D721Med (cell line): ENCODE data around the gene MYO9A.

Experiments used
- DNase-seq: peaks from one replicate; pipeline ENCODE4 v3.0.0; 2011; ENCODE audit warnings: low spot score; ENCODE audit not compliant: insufficient read length
- FAIRE-seq: peaks from 2 replicates; lab custom pipeline; 2011; peaks lifted over from hg19 to GRCh38; lab: Jason Lieb, UNC
- CTCF ChIP-seq: IDR thresholded peaks from 2 replicates; pipeline ENCODE4 v1.5.1; 2012; ENCODE audit warnings: mild to moderate bottlenecking, control low read depth; ENCODE audit not compliant: insufficient read depth; ENCODE audit errors: missing control alignments

MYO9A gene

GRCh38 chr15:71937650-71938311 lies 180.2 kb downstream of the MYO9A start:
- no peak for TF ChIP-seq CTCF
- FAIRE-seq (peak; percentile 6), DNase-seq (no peak)

GRCh38 chr15:71934446-71934845 lies 183.5 kb downstream of the MYO9A start:
- TF ChIP-seq CTCF, result no peak
- FAIRE-seq (no peak), DNase-seq (no peak)

- no peak for FAIRE-seq
- TF ChIP-seq CTCF, result no peak
- DNase-seq, result no peak
Measured at GRCh38 chr15:71932689-71933088, 185.3 kb downstream of the MYO9A start.

- TF ChIP-seq CTCF, result no peak
- DNase-seq (no peak), FAIRE-seq (no peak)
Measured at GRCh38 chr15:71931261-71931660, 186.7 kb downstream of the MYO9A start.

GRCh38 chr15:71925145-71925544 lies 192.8 kb downstream of the MYO9A start:
- TF ChIP-seq CTCF, result no peak
- FAIRE-seq, result no peak
- DNase-seq, result no peak

- no peak for TF ChIP-seq CTCF
- FAIRE-seq, result no peak
- no peak for DNase-seq
Measured at GRCh38 chr15:71921191-71921590, 196.8 kb downstream of the MYO9A start.

GRCh38 chr15:71920573-71920972 lies 197.4 kb downstream of the MYO9A start:
- no peak for TF ChIP-seq CTCF
- FAIRE-seq, result no peak
- DNase-seq, result no peak
